CD1c-positive myeloid dendritic cell (primary cell): ENCODE data around the gene CETN2.
"Not testable (repeated sequence)": the region's sequence is repeated elsewhere in the genome, so short reads cannot be mapped to it uniquely, and the experiment has no call there.

Experiments
- DNase-seq: peaks from one replicate; pipeline ENCODE4 v3.0.0-alpha.2; 2016; ENCODE audit errors: extremely low spot score

CETN2 gene

DNA sequence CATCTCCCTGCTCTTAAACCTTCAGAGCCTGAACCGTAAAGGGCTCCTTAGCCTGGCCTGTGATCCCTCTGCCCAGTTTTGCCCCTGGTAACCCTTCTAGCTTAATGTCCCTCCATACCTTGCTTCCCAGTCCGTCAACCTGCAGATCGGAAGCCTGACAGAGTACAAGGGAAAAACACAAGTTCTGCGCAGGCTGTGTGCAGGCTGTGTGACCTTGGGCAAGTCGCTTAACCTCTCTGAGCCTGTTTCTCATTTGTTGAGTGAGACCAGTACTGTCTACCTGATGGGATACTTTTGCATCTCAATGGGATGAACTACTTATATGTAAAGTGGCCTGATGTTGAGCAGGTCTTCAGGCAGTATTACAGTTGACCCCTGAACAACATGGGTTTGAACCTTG, 2.0 kb upstream of the CETN2 start:
- no peak for DNase-seq

DNA sequence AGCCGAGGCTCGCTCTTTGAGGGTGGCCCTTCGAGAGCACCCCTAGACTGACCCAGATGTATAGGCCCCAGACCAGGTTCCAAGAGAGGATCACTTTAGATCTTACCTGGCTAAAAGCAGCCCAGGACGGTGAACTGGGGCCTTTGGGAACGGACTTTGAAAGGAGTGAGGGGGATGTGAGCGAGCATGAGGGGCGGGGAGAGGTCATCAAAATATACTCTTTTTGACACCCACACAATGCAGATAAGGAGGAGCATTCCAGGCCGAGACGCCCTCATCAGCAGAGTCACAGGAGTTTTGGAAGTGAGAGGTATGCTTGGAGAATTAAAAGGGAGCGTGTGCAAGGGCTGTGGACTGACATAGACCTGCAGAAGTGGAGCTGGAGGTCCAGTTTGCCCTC, 834 bp upstream of the CETN2 start:
- DNase-seq = no peak

DNA sequence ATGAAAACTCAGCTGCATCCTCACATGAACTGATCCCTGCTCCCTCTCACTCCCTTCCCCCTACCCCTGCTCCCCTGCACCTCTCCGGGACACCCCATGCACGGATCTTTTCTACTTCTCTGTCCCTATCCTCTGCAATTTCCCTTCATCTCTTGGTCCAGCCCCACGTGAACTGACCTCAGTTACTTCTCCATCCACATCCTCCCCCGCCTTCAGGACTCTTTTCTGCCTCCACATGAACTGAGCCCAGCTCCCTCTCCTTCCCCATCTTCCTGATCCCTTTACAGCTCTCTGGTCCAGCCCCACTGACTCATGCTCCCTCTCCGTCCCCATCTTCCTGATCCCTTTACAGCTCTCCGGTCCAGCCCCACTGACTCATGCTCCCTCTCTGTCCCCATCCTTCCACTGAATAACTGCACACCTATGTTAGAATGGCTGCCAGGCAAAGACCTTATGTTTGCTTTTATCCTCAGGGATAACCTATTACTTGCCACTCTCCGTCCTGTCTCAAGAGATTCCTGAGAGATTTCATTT, 5.6 kb downstream of the CETN2 start:
- DNase-seq = no peak

DNA sequence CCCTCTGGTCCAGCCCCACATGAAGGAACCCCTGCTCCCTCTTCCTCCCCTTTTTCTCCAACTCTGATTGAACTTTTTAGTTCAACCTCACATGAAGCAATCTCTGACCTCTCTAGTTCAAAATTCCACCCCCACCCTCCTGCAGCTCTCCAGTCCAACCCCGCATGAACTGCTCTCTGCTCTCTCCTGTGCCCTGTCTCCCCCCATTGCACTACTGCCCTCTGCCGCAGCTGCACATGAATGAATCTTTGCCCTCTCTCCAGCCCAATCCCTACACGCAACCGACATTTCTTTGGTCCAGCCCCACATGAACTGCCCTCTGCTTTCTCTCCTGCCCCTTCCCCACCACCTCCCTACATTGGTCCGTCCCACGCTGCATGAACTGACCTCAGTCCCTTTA, 6.9 kb downstream of the CETN2 start:
- no peak for DNase-seq

DNA sequence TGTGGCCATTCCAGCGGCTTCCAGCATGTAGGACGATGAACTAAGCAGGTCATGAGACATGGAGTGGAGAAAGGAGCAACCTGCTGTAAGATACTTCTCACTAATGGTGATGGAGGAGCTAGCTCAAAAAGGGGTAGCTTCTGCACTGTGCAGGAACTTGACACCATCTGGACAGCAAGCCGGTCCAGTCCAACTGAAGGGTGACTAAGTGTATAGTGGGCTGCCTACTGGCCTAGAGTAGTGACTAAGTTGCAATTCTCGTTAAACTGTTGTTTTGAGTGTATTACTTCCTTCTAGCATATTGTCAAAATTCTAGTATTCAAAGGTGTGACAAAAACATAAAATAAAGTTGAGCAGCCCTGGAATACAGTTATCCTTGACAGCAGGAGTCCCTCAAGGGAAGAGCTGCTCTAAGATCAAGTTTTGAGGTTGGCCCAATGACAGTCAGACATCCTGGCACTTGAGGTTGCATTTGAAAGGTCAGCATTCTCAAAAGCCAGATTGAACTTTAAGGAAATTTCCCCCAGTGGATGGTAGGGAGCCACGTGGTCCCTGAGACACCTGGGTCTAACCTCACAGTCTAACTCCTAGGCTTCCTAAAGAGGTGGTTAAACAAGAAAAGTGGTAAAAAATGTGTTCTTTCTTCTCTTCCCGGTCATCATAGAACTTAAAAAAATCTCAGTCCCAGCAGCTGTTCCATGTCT, 8.0 kb downstream of the CETN2 start:
- DNase-seq = no peak

DNA sequence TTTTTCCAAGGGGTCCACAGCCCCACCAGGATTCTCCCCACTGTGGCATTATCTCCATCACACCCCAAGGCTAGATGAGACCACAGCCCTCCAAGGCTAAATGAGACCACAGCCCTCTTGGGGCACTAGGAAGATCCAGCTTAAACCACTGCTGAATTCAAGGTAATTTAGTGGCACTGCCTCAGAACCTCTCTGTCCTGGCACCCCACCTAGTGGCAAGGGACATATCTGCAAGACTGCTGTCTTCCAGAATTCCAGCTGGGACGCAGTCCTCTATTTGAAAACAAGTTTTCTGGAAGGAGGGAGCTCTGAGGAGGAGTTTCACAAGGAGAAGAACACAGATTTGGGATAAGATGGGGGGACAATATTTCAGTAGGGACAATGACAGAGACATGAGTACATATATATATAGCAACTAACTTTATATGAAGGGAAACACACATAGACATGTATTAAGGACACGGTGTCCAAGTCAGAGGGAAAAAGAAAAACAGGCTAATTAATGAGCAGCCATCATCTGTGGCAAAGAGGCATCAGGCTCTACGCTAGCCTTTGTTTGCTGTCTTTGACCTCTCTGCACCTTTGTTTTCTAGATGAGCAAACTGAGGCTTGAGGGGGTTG, 9.3 kb downstream of the CETN2 start:
- DNase-seq = peak; percentile 18

DNA sequence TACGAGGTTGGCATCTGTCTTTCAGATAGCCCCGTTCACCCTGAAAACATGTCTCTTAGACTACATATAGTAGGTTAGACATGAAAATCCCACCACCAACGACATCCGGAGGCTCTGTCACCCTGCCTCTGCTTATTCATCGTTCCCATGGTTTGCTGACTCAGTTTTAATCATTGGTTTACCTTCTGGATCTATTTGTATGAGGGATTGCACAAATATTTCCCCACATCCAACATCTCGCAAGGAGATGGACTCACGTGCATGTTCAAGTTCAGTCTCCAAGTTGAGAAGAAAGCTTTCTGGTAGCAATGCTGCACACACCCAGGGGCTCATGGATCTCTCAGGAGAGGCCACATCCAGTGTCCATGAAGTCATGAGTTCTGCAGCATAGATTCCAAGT, 10.8 kb downstream of the CETN2 start:
- no peak for DNase-seq

DNA sequence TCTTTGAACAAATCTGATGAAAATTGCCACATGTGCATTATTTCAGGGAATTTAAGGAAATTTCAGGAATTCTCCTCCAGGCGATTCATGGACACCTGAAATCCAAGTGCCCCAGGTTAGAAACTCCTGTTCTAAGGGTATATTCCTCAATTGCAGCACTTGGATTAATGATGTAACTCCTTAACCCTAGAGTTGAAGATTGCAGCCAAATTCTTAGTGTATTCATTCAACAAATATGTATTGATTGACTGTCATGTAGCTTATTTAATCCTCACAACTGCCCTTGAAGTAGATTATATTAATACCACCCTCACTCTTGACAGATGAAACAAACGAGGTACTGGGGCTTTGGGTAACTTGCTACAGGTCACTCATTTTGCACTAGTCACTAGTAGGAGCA, 11.3 kb downstream of the CETN2 start:
- DNase-seq = no peak

DNA sequence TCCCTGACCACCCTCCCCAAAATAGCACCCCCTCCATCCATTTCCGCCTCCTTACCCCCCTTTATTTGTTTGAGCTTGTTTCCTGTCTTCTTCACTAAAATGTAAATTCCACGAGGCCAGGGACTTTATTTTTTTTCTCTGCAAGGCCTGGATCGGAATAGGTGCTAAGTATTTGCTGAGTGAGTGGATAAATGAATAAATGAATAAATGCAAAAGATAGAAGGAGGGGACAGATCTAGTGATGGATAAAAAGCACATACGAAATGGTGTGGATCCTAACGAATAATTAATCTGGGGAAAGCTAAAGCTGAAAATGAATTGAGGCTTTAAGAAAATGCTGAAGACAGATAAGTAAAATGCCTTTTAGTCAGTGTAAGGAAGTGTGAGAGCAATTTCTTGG, 12.2 kb downstream of the CETN2 start:
- no peak for DNase-seq

DNA sequence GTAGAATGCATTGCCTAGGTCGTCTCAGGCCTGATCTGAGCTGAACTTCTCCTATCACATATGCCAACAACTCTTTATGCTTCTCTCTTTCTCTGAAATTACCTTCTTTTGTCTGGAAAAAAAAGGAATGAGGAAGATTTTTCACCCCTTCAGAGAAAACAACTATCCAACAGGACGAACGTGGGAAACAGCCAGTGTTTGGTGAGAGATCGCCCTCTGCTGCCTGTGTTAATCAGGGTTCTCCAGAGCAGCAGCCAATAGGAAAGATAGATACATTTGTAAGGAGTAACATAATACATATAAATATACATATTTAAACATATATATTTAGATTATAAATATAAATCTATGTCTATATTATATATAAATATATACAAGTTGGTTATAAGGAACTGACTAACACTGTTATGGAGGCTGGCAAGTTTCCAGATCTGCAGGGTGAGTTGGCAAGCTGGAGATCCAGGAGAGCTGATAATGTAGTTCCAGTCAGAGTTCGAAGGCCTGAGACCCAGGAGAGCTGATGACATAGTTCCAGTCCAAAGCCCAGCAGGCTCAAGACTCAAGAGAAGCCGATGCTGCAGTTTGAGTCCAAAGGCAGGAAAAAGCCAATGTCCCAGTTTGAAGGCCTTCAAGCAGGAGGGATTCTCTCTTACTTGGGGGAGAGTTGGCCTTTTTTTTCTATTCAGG, 13.3 kb downstream of the CETN2 start:
- DNase-seq = no peak

DNA sequence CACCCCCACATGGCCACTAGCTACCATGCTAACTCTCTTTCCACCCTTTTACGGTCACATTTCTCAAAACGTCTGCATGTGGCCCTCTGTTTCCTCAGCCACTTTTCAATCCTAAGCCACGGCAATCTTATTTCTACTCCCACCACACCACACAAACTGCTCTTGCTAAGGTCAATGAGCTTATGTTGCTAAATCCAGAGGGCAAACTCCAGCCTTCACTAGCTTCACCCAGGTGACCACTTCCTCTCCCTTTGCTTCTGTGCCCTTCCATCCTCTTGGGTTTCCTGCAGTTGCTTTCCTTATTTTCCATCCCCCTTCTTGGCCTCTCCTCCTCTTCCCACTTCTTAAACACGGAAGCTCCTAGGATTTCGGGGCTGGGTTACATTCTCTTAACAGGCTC, 16.5 kb downstream of the CETN2 start:
- no peak for DNase-seq

DNA sequence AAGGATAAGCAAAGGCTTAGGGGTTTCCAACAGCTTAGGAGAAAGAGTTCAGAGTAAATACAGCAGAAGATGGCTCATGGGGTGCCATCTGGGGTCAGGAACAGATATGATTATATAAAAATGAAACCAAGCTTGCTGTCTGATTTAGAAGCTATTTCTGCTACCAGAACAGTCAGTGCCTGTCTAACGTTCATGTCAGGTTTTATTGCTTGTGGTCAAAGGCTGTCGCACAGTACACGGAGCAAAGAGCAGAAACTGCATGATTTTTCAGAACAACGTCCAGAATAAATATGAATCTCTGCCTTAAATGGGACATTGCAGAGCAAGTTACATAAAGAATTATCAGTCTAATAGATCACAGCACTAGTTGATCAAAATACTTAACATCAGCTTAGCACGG, 17.4 kb downstream of the CETN2 start:
- DNase-seq = no peak

DNA sequence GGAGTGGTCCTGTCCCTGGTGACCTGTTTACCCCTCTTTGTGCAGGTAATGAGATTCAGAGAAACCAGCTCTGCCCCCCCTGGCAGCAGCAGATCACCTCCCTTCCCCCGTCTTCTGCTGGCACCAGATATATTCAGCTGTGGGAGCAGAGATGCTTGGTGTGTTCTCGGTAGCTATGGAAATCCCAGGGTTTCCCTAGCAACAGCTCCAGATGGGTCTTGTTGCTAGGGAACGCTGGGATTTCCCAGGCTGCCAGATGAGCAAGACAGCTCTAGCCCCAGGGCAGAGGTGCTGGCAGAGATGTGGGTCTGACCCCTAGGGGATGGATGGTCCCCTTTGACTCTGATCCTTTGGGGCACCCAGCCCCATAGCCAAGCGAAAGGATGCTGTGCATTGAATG, 20.2 kb downstream of the CETN2 start:
- DNase-seq = no peak

DNA sequence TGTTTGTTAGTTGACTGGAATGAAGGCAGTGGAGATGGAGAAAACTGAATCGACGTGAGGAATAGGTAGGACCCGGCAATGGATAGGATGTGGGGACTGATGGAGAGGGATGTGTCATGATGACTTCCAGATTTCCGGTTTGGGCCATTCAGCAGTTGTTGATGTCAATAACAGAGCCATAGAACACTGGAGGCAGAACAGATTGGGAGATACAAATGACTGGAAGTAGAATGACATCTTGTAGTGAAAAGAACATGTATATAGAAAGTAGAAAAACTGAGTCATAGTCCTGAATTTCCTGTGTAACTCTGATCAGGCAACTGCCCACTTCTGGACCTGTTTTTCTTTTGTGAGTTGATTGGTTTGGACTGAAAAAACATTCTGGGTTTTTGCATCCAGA, 24.5 kb downstream of the CETN2 start:
- DNase-seq = no peak

DNA sequence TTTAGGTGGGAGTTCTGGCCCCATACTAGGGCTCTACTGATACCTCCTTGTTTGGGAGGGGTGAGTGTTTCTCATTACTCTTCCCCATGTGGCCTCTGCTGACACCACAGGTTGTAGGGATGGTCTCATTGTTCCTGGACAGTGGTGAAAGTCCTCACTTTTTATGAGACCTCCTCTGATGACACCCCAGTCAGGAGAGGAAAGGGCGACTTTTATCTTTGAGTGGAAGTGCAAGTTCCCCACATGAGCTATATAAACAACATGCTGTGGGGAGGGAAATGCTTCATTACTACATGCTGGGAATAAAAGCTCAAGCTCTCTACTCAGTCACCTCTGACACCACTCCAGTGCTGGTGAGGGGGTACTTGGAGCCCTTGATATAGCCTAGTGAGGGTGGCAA, 31.6 kb downstream of the CETN2 start:
- DNase-seq = no peak

DNA sequence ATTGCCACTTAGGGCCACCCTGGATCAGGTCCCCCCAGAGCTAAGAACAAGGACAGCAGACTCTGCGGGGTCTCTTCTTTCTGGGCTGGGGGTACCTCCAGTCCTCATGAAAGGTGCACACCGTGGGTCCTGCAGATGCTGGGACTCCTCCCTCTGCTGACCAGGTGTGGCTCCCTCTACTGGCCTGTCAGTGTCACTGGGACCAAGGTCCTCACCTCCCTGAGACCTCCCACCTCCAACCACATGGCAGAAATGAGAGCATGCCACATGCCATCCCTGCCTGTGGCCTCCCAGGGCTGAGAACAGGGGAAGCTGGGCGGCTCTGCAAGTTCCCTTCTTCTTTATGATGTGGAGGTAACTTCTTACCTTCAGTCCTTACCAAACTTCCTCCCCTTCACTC, 43.5 kb downstream of the CETN2 start:
- not testable (repeated sequence) for DNase-seq
